NCI-H526 (cell line): Measurements from ENCODE around the gene SNCB.
"Not testable (repeated sequence)": the region's sequence is repeated elsewhere in the genome, so short reads cannot be mapped to it uniquely, and the experiment has no call there.

Experiments
- DNase-seq, 2 experiments: peaks; one replicate each; lab custom pipeline; 2025; lab: John Stamatoyannopoulos, UW

The SNCB gene

DNA sequence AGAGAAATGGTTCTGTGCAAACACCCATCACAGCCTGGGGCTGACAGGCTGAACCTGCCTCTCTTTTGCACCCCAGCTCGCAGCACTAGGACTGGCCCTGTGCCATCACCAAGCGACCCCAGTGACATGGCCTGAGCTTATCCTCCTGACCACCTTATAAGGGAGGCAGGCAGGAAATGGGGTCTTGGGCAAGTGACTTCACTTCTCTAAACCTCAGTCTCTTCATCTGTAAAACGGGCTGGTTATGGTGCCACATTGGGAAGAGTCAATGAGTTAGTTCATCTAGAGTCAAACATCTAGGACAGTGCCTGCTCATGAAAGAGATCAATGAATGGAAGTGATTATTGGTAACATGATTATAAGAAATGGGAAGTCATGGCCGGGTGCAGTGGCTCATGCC lies 6.2 kb downstream of the SNCB start:
- DNase-seq = no peak

DNA sequence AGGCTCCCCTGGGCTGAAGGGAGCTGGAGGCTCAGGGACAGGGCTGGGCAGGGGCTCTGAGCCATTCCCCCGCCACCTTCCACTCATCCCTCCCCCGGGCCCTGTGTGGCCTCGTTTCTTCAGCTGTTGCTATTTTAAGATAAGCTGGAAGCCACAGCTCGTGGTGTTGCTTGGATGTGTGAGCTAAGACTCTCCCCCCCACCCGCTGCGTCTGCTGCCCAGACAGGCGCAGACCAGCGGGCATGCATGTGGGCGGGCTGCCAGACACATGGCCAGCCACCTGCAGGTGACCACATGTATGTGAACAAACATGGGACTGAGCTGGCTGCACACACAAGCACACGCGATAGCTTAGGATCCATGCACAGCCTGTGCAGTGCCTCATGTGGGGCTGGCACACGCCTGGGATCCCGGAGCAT lies 8.7 kb downstream of the SNCB start:
- DNase-seq = no peak

- DNase-seq = peak in 1 of 2 experiments; percentile 15
Observed at GRCh38 chr5:176620333-176620981, 9.9 kb downstream of the SNCB start.

GRCh38 chr5:176619569-176620332 lies 10.6 kb downstream of the SNCB start:
- peak in 1 of 2 experiments; percentile 47 for DNase-seq

GRCh38 chr5:176619203-176619568 lies 11.1 kb downstream of the SNCB start:
- DNase-seq = peak; percentile 54 to 93

DNA sequence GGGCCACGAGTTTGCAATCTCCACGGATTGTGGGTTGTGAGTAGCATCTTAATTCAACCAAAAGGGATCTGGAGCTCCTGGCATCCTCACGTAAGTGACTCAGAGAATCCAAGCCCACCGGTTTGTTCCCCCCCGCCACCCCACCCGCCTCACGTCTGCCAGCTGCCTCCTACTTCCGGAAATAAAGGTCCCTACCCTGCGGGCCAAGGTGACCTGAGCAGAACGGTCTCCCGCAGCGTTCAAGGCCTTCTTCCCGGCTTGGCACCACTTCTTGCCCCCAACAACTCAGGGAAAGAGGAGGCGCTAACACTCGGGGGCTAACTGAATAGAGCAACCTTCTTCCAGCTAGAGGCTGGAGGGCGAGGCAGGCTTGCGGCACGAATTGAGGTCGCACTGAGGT lies 11.6 kb downstream of the SNCB start:
- no peak for DNase-seq

DNA sequence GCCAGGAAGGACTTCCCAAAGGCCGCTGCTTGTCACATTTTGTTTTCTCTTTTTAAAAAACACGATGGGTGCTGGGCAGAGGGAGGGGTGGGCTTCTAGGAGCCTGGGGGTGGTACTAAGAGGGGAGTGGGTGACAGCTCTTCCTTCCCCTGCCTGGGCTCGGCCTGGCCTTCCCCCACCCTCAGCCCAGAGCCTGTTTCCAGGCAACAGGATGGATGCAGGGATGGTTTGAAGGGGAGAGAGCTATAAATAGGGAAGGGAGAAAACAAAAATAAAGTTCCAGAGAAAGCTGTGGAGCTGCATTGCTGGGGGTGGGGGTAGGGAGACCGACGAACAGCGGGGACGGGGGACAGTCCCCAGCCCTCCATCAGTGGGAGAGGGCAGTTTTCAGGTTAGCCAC lies 13.8 kb downstream of the SNCB start:
- no peak for DNase-seq

- DNase-seq = no peak
Observed at GRCh38 chr5:176614805-176615478, 15.4 kb downstream of the SNCB start.

- no peak for DNase-seq
Observed at GRCh38 chr5:176612855-176613254, 17.5 kb downstream of the SNCB start.

GRCh38 chr5:176612008-176612407 lies 18.3 kb downstream of the SNCB start:
- DNase-seq = no peak

GRCh38 chr5:176611435-176611834 lies 18.9 kb downstream of the SNCB start:
- DNase-seq = no peak

DNA sequence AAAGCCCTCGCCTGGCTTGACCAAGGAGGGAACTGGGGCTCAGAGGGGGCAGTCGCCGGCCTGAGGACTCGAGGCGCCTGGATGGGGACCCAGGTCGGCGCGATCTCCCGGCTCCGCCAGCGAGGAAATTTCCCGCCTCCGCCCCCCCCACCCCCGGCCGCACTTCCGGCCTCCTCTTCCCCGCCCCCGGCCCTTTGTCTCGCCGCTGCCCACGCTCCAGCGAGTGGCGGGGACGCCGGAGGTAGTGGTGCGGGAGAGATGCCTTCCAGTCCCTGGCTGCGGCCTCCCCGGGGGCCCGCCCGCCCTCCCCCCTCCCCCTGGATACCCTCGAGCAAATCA lies 19.9 kb downstream of the SNCB start:
- DNase-seq = peak in 1 of 2 experiments; percentile 46

GRCh38 chr5:176609724-176610434 lies 20.5 kb downstream of the SNCB start, which contains the start of gene GPRIN1:
Gene GPRIN1, minus strand, starts transcription at chr5:176610156. Its CDS starts 10,322 bp downstream, at chr5:176599834.
- DNase-seq = peak in 1 of 2 experiments; percentile 81

- peak in 1 of 2 experiments; percentile 37 for DNase-seq
Observed at GRCh38 chr5:176608937-176609723, 21.2 kb downstream of the SNCB start.

DNA sequence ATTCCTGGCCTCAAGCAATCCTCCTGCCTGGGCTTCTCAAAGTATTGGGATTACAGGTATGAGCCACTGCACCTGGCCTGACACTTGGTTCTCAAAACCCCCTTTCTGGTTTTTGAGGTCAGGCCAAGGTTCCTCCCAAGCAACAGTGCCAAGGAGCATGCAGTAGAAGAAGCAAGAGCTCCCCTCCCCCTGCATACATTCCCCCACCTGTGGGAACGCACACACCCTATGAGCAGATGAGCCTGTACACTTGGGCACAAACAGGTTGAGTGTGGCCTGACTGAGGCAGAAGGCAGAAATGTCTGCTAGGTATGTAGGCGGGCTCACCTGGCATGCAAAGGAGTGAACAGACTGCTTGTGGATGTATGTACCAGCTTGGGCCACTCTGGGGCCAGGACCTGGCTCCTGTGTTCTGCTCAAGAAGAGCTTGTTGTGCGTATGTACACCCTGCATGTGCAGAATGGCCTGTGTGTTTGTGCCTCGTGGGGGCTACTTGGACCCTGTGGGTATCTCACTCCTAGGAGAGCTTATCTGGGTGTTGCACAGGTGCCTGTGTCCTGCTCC lies 22.1 kb downstream of the SNCB start:
- no peak for DNase-seq

DNA sequence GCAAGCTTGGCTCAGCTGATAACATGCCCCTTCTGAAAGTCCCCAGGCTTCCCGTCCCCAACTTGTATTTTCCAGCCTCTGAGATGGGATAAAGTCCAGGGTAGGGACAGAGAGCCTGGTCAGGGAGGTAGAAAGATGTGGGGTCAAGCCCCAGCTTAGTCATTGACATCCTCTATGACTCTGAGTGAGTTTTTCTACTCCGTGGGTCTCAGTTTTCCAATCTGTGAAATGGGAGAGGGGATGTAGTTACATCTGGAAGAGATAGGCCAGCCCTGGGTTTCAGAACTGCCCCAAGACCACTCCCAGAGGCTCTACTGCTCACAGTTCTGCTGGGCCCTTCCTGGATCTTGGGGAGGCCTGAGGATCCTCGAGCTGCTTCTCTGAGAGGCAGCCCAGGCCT lies 23.5 kb downstream of the SNCB start:
- DNase-seq = no peak

- DNase-seq = no peak
Observed at GRCh38 chr5:176606032-176606431, 24.3 kb downstream of the SNCB start.

DNA sequence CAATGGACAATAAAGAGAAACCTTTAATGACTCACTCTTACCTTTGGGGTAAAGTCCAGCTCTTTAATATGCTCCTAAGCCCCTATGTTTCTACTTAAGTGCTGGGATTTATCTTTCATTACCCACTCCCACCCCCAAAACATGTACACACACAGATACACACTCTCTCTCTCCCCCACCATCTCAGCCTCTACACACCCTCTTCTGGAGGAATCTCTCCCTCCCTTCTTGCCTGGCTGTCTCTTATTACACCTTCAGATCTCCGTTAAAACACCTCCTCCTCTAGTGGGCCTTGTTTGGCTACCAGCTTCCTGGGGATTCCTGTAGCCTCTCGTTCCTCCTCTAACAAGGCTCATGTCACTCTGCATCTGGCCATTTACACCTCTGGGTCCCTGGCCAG lies 27.2 kb downstream of the SNCB start:
- DNase-seq = no peak

GRCh38 chr5:176601901-176602482 lies 28.3 kb downstream of the SNCB start:
- DNase-seq = no peak

GRCh38 chr5:176599749-176600430 lies 30.4 kb downstream of the SNCB start:
- DNase-seq = not testable (repeated sequence)
